H1 (cell line): Measurements from ENCODE around the gene SEC31A. TPM values are rescaled to one million over a fixed set of nuclear protein-coding genes. Genes with fewer than 3 reads are reported as not detected.
A peak's percentile ranks its signal among the peaks of the same experiment; 100 is the strongest.

Experiments
- CTCF ChIA-PET: fragments of 300-600 bp; sonication (Branson Sonifier 250); formaldehyde crosslinking; loops from one replicate; lab custom pipeline; 2021; ENCODE audit not compliant: partially characterized antibody; lab: Charles Lee
- POLR2A ChIA-PET: fragments of 300-600 bp; sonication (Branson Sonifier 250); formaldehyde crosslinking; loops from one replicate; lab custom pipeline; 2021; ENCODE audit warnings: inconsistent platforms; ENCODE audit not compliant: partially characterized antibody; lab: Charles Lee
- DNase-seq, 2 experiments: peaks; one replicate each; pipeline versions ENCODE4 v3.0.0 to v3.0.0-alpha.2; 2010 to 2022; ENCODE audit warnings: low spot score in 2 of 2, low read depth in 1 of 2, mixed read lengths in 1 of 2
- FAIRE-seq: peaks from 2 replicates; lab custom pipeline; 2011; peaks lifted over from hg19 to GRCh38; lab: Jason Lieb, UNC
- H2AFZ ChIP-seq: 2 replicates; pipeline ENCODE4 v1.8.1; 2012; ENCODE audit warnings: low read length, inconsistent platforms
- H2AK5ac ChIP-seq: 2 replicates; pipeline ENCODE4 v1.6.1; 2013; ENCODE audit warnings: low read depth, low read length
- H2BK120ac ChIP-seq: replicated peaks from 2 replicates; pipeline ENCODE3; 2013; ENCODE audit warnings: low read depth, low read length, inconsistent platforms
- H2BK12ac ChIP-seq: 2 replicates; pipeline ENCODE4 v1.6.1; 2013; ENCODE audit warnings: low read depth, low read length
- H2BK15ac ChIP-seq: 2 replicates; pipeline ENCODE4 v1.6.1; 2013; ENCODE audit warnings: low read length
- H2BK20ac ChIP-seq: 2 replicates; pipeline ENCODE4 v1.6.1; 2013; ENCODE audit warnings: low read length
- H2BK5ac ChIP-seq: 2 replicates; pipeline ENCODE4 v1.6.1; 2013; ENCODE audit warnings: low read depth, low read length
- H3K14ac ChIP-seq: 2 replicates; pipeline ENCODE4 v1.6.1; 2013; ENCODE audit warnings: inconsistent platforms; ENCODE audit not compliant: insufficient read length
- H3K18ac ChIP-seq: 2 replicates; pipeline ENCODE4 v1.6.1; 2013; ENCODE audit warnings: low read length; ENCODE audit errors: extremely low read depth
- H3K23ac ChIP-seq: 2 replicates; pipeline ENCODE4 v1.6.1; 2013; ENCODE audit warnings: inconsistent platforms; ENCODE audit not compliant: insufficient read length
- H3K23me2 ChIP-seq: 2 replicates; pipeline ENCODE4 v1.6.1; 2013; ENCODE audit warnings: low read depth, low read length
- H3K27ac ChIP-seq: 2 replicates; pipeline ENCODE4 v1.6.1; 2011; ENCODE audit warnings: low read depth, low read length, inconsistent platforms
- H3K27me3 ChIP-seq, 4 experiments: replicated peaks in 1 of 4; 1 replicate in 1 of 4; 2 replicates in 3 of 4; pipeline versions ENCODE4 v1.6.1 to v1.8.1; 2011 to 2013; ENCODE audit warnings: low read length in 3 of 4, mild to moderate bottlenecking in 3 of 4, inconsistent platforms in 2 of 4, mixed read lengths in 2 of 4, moderate library complexity in 1 of 4; ENCODE audit not compliant: control insufficient read depth in 3 of 4, insufficient read depth in 3 of 4; ENCODE audit errors: extremely low read depth in 1 of 4
- H3K36me3 ChIP-seq, 4 experiments: 2 replicates each; pipeline versions ENCODE4 v1.6.1 to v1.8.1; 2011 to 2013; ENCODE audit warnings: mild to moderate bottlenecking in 4 of 4, low read length in 3 of 4, moderate library complexity in 2 of 4, control low read depth in 1 of 4, inconsistent platforms in 1 of 4; ENCODE audit not compliant: insufficient read depth in 4 of 4, control insufficient read depth in 2 of 4
- H3K4ac ChIP-seq: replicated peaks from 2 replicates; pipeline ENCODE3; 2013; ENCODE audit warnings: low read length, low read depth, mixed read lengths, inconsistent platforms; ENCODE audit not compliant: insufficient read length
- H3K4me1 ChIP-seq, 4 experiments: replicated peaks in 1 of 4; 1 replicate in 1 of 4; 2 replicates in 3 of 4; pipeline versions ENCODE4 v1.6.1 to v1.8.1; 2011 to 2013; ENCODE audit warnings: low read length in 3 of 4, inconsistent platforms in 2 of 4, mixed read lengths in 1 of 4; ENCODE audit not compliant: insufficient read depth in 4 of 4, control insufficient read depth in 3 of 4
- H3K4me2 ChIP-seq, 2 experiments: 2 replicates each; pipeline versions ENCODE4 v1.6.1 to v1.8.1; 2011 to 2013; ENCODE audit warnings: low read depth in 2 of 2, low read length in 2 of 2, control low read depth in 1 of 2, inconsistent platforms in 1 of 2, mild to moderate bottlenecking in 1 of 2; ENCODE audit not compliant: insufficient read depth in 1 of 2
- H3K4me3 ChIP-seq, 4 experiments: fragments of 200-600, 300-600 bp in 1 of 4; sonication (generic), shearing (Covaris generic), sonication (Bioruptor Twin) in 1 of 4; 2 replicates each; pipeline versions ENCODE4 v1.5.1 to v1.8.1; 2011 to 2016; ENCODE audit warnings: low read length in 4 of 4, low read depth in 3 of 4, control low read depth in 2 of 4, inconsistent platforms in 2 of 4, mild to moderate bottlenecking in 2 of 4, mixed read lengths in 1 of 4, moderate library complexity in 1 of 4; ENCODE audit not compliant: insufficient read depth in 2 of 4; ENCODE audit errors: extremely low read depth in 1 of 4
- H3K56ac ChIP-seq: replicated peaks from 2 replicates; pipeline ENCODE3; 2013; ENCODE audit warnings: low read depth, mild to moderate bottlenecking, mixed read lengths, low read length, inconsistent platforms; ENCODE audit not compliant: insufficient read length
- H3K79me1 ChIP-seq: 2 replicates; pipeline ENCODE4 v1.6.1; 2013; ENCODE audit warnings: low read depth, low read length, control low read depth
- H3K79me2 ChIP-seq, 2 experiments: 2 replicates each; pipeline versions ENCODE4 v1.6.1 to v1.8.1; 2012 to 2013; ENCODE audit warnings: low read length in 2 of 2, mild to moderate bottlenecking in 2 of 2, inconsistent platforms in 1 of 2; ENCODE audit not compliant: insufficient read depth in 2 of 2, control insufficient read depth in 1 of 2
- H3K9ac ChIP-seq, 4 experiments: replicated peaks in 1 of 4; 1 replicate in 1 of 4; 2 replicates in 3 of 4; pipeline versions ENCODE4 v1.6.1 to v1.8.1; 2011 to 2013; ENCODE audit warnings: low read depth in 3 of 4, low read length in 3 of 4, control low read depth in 2 of 4, mild to moderate bottlenecking in 2 of 4, moderate library complexity in 2 of 4, inconsistent platforms in 1 of 4; ENCODE audit errors: extremely low read depth in 1 of 4
- H3K9me3 ChIP-seq, 2 experiments: 2 replicates each; pipeline versions ENCODE4 v1.6.1 to v1.8.1; 2012 to 2013; ENCODE audit warnings: mild to moderate bottlenecking in 2 of 2, moderate library complexity in 2 of 2, control low read depth in 1 of 2, inconsistent platforms in 1 of 2, low read depth in 1 of 2, low read length in 1 of 2, mixed read lengths in 1 of 2; ENCODE audit not compliant: insufficient read depth in 2 of 2
- H4K20me1 ChIP-seq, 2 experiments: replicated peaks in 1 of 2; 2 replicates each; pipeline versions ENCODE3 to v1.8.1; 2011 to 2013; ENCODE audit warnings: inconsistent platforms in 2 of 2, low read length in 2 of 2, mild to moderate bottlenecking in 1 of 2; ENCODE audit not compliant: insufficient read depth in 2 of 2, control insufficient read depth in 1 of 2
- H4K5ac ChIP-seq: 2 replicates; pipeline ENCODE4 v1.6.1; 2013; ENCODE audit warnings: low read length, low read depth, mixed read lengths, inconsistent platforms; ENCODE audit not compliant: insufficient read length
- H4K8ac ChIP-seq: 2 replicates; pipeline ENCODE4 v1.8.0; 2013; ENCODE audit warnings: mild to moderate bottlenecking, moderate library complexity, low read length, inconsistent platforms; ENCODE audit not compliant: insufficient read depth; ENCODE audit errors: extremely low read depth
- H4K91ac ChIP-seq: replicated peaks from 2 replicates; pipeline ENCODE3; 2013; ENCODE audit warnings: low read length, mixed read lengths, inconsistent platforms; ENCODE audit not compliant: insufficient read length
- EZH2 ChIP-seq: fragments of 200-600 bp; sonication (generic); IDR thresholded peaks from 2 replicates; pipeline ENCODE4 v1.7.1; 2012; ENCODE audit warnings: low read depth, mild to moderate bottlenecking, moderate library complexity, low read length, inconsistent platforms; ENCODE audit not compliant: severe bottlenecking
- TAF7 ChIP-seq: optimal IDR thresholded peaks from 2 replicates; pipeline ENCODE3; 2011; ENCODE audit warnings: low read depth, mild to moderate bottlenecking, inconsistent platforms, low read length, moderate library complexity, borderline replicate concordance
- WGBS, 2 experiments: shearing (Covaris generic) in 1 of 2; methylation state at CpG; one replicate each; pipeline versions ENCODE4 v1.1.6 to v1.1.7; 2013 to 2015; ENCODE audit warnings: low lambda C conversion rate in 2 of 2, mixed read lengths in 2 of 2, inconsistent platforms in 1 of 2, low coverage in 1 of 2, missing lambda C conversion rate in 1 of 2; ENCODE audit not compliant: insufficient replicate concordance in 2 of 2, insufficient coverage in 1 of 2, insufficient read length in 1 of 2; ENCODE audit errors: extremely low coverage in 1 of 2, missing lambda C conversion rate in 1 of 2; 5-methylcytosine and 5-hydroxymethylcytosine counted together
- polyA plus RNA-seq, 7 experiments: library from polyadenylated mRNA; depleted of rRNA in 3 of 7; stranded (reverse) in 5 of 7; unstranded in 2 of 7; fragments of >200 nt in 5 of 7; fragments of 200-250 nt in 2 of 7; gene quantifications; 1 replicate in 5 of 7; 2 replicates in 1 of 7; 4 replicates in 1 of 7; pipeline versions ENCODE4 v1.2.1 to v1.2.3, GENCODE V29; 2011 to 2013; ENCODE audit warnings: missing spikeins in 2 of 7, mixed read lengths in 2 of 7
- total RNA-seq: library from RNA; stranded (reverse); fragmentation: NEBNext Ultra II Directional; extraction: Animal tissue kit (Norgen Biotek cat#: 25700); gene quantifications from 2 replicates; pipeline ENCODE4 v1.2.1, GENCODE V29; 2021

The SEC31A gene
- total and polyA plus RNA-seq, 2 of the 8 experiments (the other 6 are each of a cell fraction or from before 2014, with no cell fraction given), result 112 to 125 TPM

GRCh38 chr4:82792912-82793649 is 97.9 kb downstream of the SEC31A start:
- H3K79me2 ChIP-seq, result no peaks in the 10 kb centered on the region

More at GRCh38 chr4:82792912-82793649, 97.9 kb downstream of the SEC31A start:
- Histone ChIP-seq H3K9me3 (no peaks in the 10 kb centered on the region), H3K56ac (no peak overlapping the region), H2BK120ac (no peak overlapping the region), H3K23ac (no peak overlapping the region), H4K8ac (no peak overlapping the region), H3K79me1 (no peaks in the 10 kb centered on the region), H3K4me1 (peaks cover 0 to 5% (median 0%) of the 10 kb centered on the region in 4 experiments; a peak in 6 of 7 replicates), H3K36me3 (0 out of 8 replicates have a peak, but pooled peaks cover 0 to under 1% (median 0%) of the 10 kb centered on the region in 4 experiments), H3K23me2 (peaks cover 7% of the 10 kb centered on the region; the same call in 1 of the 2 replicates), H3K14ac (no peak overlapping the region), H2BK15ac (no peak overlapping the region), H3K4me3 (no peak overlapping the region), H3K4ac (no peak overlapping the region), H3K9ac (no peak overlapping the region), H3K27me3 (peaks cover 77 to 97% (median 94%) of the 10 kb centered on the region in 4 experiments), H4K20me1 (peaks cover 12 to 22% of the 10 kb centered on the region in 2 experiments), H3K4me2 (no peak overlapping the region), H2AFZ (no peak overlapping the region), H2BK12ac (no peak overlapping the region), H3K27ac (no peak overlapping the region), H2BK20ac (no peak overlapping the region), H2BK5ac (no peak overlapping the region), H3K18ac (no peak overlapping the region), H2AK5ac (no peak overlapping the region), H4K5ac (no peak overlapping the region), H4K91ac (no peak overlapping the region)
- CTCF ChIA-PET, result interaction anchor here (0.8 to 1.0 kb wide), 2 partner anchors 11 to 51 kb away, joined by 3 read pairs; no protein-coding TSS in a partner anchor
- TF ChIP-seq EZH2 (peak; percentile 15), TAF7 (no peak)
- POLR2A ChIA-PET, result no interaction called here
- DNase-seq, result no peak
- 52% methylated on average over 6 of the region's 6 CpGs; no CpG with 5 or more reads in 1 of the 2 experiments for WGBS, 2 experiments
- FAIRE-seq, result no peak
